Measurements from ENCODE around the gene RANBP9.

RANBP9 gene

DNA sequence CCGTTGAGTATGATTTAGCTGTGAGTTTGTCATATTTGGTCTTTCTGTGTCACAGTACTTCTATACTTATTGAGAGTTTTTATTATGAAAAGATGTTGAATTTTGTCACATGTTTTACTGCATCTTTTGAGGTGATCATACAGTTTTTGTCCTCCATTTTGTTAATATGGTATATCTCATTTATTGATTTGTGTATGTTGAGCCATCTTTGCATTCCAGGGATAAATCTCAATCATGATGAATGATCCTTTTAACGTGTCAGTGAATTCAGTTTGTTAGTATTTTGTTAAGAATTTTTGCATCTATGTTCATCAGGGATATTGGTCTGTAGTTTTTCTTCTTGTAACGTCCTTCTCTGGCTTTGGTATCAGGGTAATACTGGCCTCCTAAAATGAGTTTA lies 133.7 kb downstream of the RANBP9 start:
- no peaks in the 10 kb centered on the region for H3K36me3 ChIP-seq (ENCODE audit: control insufficient read depth, insufficient read depth, low read length)
- H3K27me3 ChIP-seq (ENCODE audit: insufficient read depth, low read length, poor library complexity), result no peaks in the 10 kb centered on the region
- no peak overlapping the region for H2BK15ac ChIP-seq (replicated peaks; ENCODE audit: low read depth)
- H3K56ac ChIP-seq (ENCODE audit: low read length), result no peak overlapping the region
- H2BK120ac ChIP-seq (ENCODE audit: low read depth, low read length), result no peak overlapping the region
- DNase-seq, result no peak
- H3K9ac ChIP-seq (ENCODE audit: low read length), result no peak overlapping the region
- no peak overlapping the region for H3K18ac ChIP-seq (ENCODE audit: low read length)
- no peak overlapping the region for H2AK5ac ChIP-seq (ENCODE audit: low read length)
- no peak overlapping the region for H3K4ac ChIP-seq (ENCODE audit: low read depth, low read length)
- H3K27ac ChIP-seq (ENCODE audit: low read depth, low read length), result no peak overlapping the region
- H4K5ac ChIP-seq (ENCODE audit: low read length), result no peak overlapping the region
- H3K79me2 ChIP-seq (ENCODE audit: control insufficient read depth, insufficient read depth, low read length), result no peaks in the 10 kb centered on the region
- WGBS (ENCODE audit: extremely low coverage, insufficient coverage, low lambda C conversion rate), result no CpG with 5 or more reads among the region's 3 CpGs
- no peak overlapping the region for H3K23ac ChIP-seq (ENCODE audit: low read length)
- H3K4me3 ChIP-seq (ENCODE audit: low read length), result no peak overlapping the region
- H3K4me1 ChIP-seq (ENCODE audit: control insufficient read depth, low read depth, low read length), result peaks cover 2% of the 10 kb centered on the region
- no peak overlapping the region for H3K4me2 ChIP-seq (ENCODE audit: low read length)
- no peak overlapping the region for H4K8ac ChIP-seq (ENCODE audit: low read depth, low read length)
- no peaks in the 10 kb centered on the region for H3K79me1 ChIP-seq (ENCODE audit: low read length)
- H2BK5ac ChIP-seq (ENCODE audit: low read length), result no peak overlapping the region

DNA sequence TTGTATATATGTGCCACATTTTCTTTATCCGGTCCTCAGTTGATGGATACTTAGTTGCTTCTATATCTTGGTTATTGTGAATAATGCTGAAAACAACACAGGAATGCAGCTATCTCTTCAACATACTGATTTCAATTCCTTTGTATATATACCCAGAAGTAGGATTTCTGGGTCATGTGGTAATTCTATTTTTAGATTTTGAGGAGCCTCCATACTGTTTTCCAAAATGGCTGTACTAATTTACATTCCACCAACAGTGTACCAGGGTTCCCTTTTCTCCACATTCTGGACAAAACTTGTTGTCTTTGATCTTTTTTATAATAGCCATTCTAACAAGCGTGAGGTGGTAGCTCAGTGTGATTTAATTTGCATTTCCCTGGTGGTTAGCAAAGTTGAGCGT lies 135.6 kb downstream of the RANBP9 start:
- WGBS (ENCODE audit: extremely low coverage, insufficient coverage, low lambda C conversion rate), result no CpG with 5 or more reads among the region's 3 CpGs
- Histone ChIP-seq H3K27me3 (ENCODE audit: insufficient read depth, low read length, poor library complexity) (no peaks in the 10 kb centered on the region), H3K9ac (ENCODE audit: low read length) (no peak overlapping the region), H3K79me1 (ENCODE audit: low read length) (no peaks in the 10 kb centered on the region), H2BK5ac (ENCODE audit: low read length) (no peak overlapping the region), H3K23ac (ENCODE audit: low read length) (no peak overlapping the region), H2AK5ac (ENCODE audit: low read length) (no peak overlapping the region), H3K79me2 (ENCODE audit: control insufficient read depth, insufficient read depth, low read length) (no peaks in the 10 kb centered on the region), H3K4ac (ENCODE audit: low read depth, low read length) (no peak overlapping the region), H3K56ac (ENCODE audit: low read length) (no peak overlapping the region), H4K8ac (ENCODE audit: low read depth, low read length) (no peak overlapping the region), H3K4me3 (ENCODE audit: low read length) (no peak overlapping the region), H3K4me1 (ENCODE audit: control insufficient read depth, low read depth, low read length) (peaks cover 2% of the 10 kb centered on the region), H3K4me2 (ENCODE audit: low read length) (no peak overlapping the region), H3K27ac (ENCODE audit: low read depth, low read length) (no peak overlapping the region), H2BK15ac (replicated peaks; ENCODE audit: low read depth) (no peak overlapping the region), H3K18ac (ENCODE audit: low read length) (no peak overlapping the region), H3K36me3 (ENCODE audit: control insufficient read depth, insufficient read depth, low read length) (no peaks in the 10 kb centered on the region), H4K5ac (ENCODE audit: low read length) (no peak overlapping the region), H2BK120ac (ENCODE audit: low read depth, low read length) (no peak overlapping the region)
- DNase-seq, result no peak

DNA sequence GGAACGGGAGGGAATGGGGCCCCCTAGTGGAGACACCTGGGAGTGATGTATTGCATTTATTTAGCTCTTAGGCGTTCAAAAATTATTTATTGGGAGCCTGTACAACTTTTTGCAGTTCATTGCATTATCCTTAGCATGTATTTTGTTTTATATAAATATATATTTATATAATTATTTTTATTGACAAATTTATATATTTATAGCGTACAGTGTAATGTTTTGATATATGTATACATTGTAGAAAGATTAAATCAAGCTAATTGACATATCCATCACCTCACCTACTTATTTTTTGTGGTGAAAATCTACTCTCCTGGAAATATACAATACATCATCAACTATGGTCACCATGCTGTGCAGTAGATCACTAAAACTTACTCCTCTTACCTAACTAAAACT lies 136.3 kb downstream of the RANBP9 start:
- no peak overlapping the region for H2BK5ac ChIP-seq (ENCODE audit: low read length)
- H3K18ac ChIP-seq (ENCODE audit: low read length), result no peak overlapping the region
- no peak overlapping the region for H2AK5ac ChIP-seq (ENCODE audit: low read length)
- H4K8ac ChIP-seq (ENCODE audit: low read depth, low read length), result no peak overlapping the region
- H3K4me3 ChIP-seq (ENCODE audit: low read length), result no peak overlapping the region
- peak overlapping the region; percentile 93 for H3K4me2 ChIP-seq (ENCODE audit: low read length)
- H4K5ac ChIP-seq (ENCODE audit: low read length), result no peak overlapping the region
- H3K9ac ChIP-seq (ENCODE audit: low read length), result no peak overlapping the region
- no peaks in the 10 kb centered on the region for H3K27me3 ChIP-seq (ENCODE audit: insufficient read depth, low read length, poor library complexity)
- DNase-seq, result no peak
- H3K4me1 ChIP-seq (ENCODE audit: control insufficient read depth, low read depth, low read length), result peaks cover 2% of the 10 kb centered on the region
- H3K79me2 ChIP-seq (ENCODE audit: control insufficient read depth, insufficient read depth, low read length), result no peaks in the 10 kb centered on the region
- H3K36me3 ChIP-seq (ENCODE audit: control insufficient read depth, insufficient read depth, low read length), result no peaks in the 10 kb centered on the region
- no peak overlapping the region for H2BK120ac ChIP-seq (ENCODE audit: low read depth, low read length)
- no peak overlapping the region for H3K56ac ChIP-seq (ENCODE audit: low read length)
- H3K23ac ChIP-seq (ENCODE audit: low read length), result no peak overlapping the region
- no peak overlapping the region for H3K27ac ChIP-seq (ENCODE audit: low read depth, low read length)
- WGBS (ENCODE audit: extremely low coverage, insufficient coverage, low lambda C conversion rate), result no CpG with 5 or more reads among the region's 3 CpGs
- no peak overlapping the region for H3K4ac ChIP-seq (ENCODE audit: low read depth, low read length)
- no peak overlapping the region for H2BK15ac ChIP-seq (replicated peaks; ENCODE audit: low read depth)
- no peaks in the 10 kb centered on the region for H3K79me1 ChIP-seq (ENCODE audit: low read length)

- H3K79me2 ChIP-seq (ENCODE audit: control insufficient read depth, insufficient read depth, low read length), result no peaks in the 10 kb centered on the region
- H3K36me3 ChIP-seq (ENCODE audit: control insufficient read depth, insufficient read depth, low read length), result no peaks in the 10 kb centered on the region
- no peak within 1 kb of the TSS for H3K23ac ChIP-seq (ENCODE audit: low read length)
- no peaks in the 10 kb centered on the region for H3K79me1 ChIP-seq (ENCODE audit: low read length)
- H2BK5ac ChIP-seq (ENCODE audit: low read length), result peak within 1 kb of the TSS; percentile 88
- H3K56ac ChIP-seq (ENCODE audit: low read length), result peak within 1 kb of the TSS; percentile 98
- no peaks in the 10 kb centered on the region for H3K27me3 ChIP-seq (ENCODE audit: insufficient read depth, low read length, poor library complexity)
- H3K18ac ChIP-seq (ENCODE audit: low read length), result peak within 1 kb of the TSS; percentile 93
- H3K4me2 ChIP-seq (ENCODE audit: low read length), result peak within 1 kb of the TSS; percentile 93
- peak within 1 kb of the TSS; percentile 56 for H2BK120ac ChIP-seq (ENCODE audit: low read depth, low read length)
- H2AK5ac ChIP-seq (ENCODE audit: low read length), result no peak within 1 kb of the TSS
- H3K9ac ChIP-seq (ENCODE audit: low read length), result peak within 1 kb of the TSS; percentile 94
- H4K5ac ChIP-seq (ENCODE audit: low read length), result no peak within 1 kb of the TSS
- H3K4ac ChIP-seq (ENCODE audit: low read depth, low read length), result peak within 1 kb of the TSS; percentile 90
- peak within 1 kb of the TSS; percentile 96 for H3K27ac ChIP-seq (ENCODE audit: low read depth, low read length)
- H3K4me1 ChIP-seq (ENCODE audit: control insufficient read depth, low read depth, low read length), result peaks cover 2% of the 10 kb centered on the region
- DNase-seq, result peak; percentile 97
- no peak within 1 kb of the TSS for H2BK15ac ChIP-seq (replicated peaks; ENCODE audit: low read depth)
- peak within 1 kb of the TSS; percentile 76 for H3K4me3 ChIP-seq (ENCODE audit: low read length)
- peak within 1 kb of the TSS; percentile 88 for H4K8ac ChIP-seq (ENCODE audit: low read depth, low read length)
- no CpG with 5 or more reads among the region's 52 CpGs for WGBS (ENCODE audit: extremely low coverage, insufficient coverage, low lambda C conversion rate)
Measured at GRCh38 chr6:13574571-13575376, 136.9 kb downstream of the RANBP9 start, which contains the start of gene SIRT5. SIRT5 (plus strand) TSS chr6:13574601; CDS start chr6:13584111, 9,510 bp downstream.

GRCh38 chr6:13574149-13574570 lies 137.5 kb downstream of the RANBP9 start:
- H3K4me3 ChIP-seq (ENCODE audit: low read length), result no peak overlapping the region
- no peak overlapping the region for H4K8ac ChIP-seq (ENCODE audit: low read depth, low read length)
- WGBS (ENCODE audit: extremely low coverage, insufficient coverage, low lambda C conversion rate), result no CpG with 5 or more reads among the region's 46 CpGs

More at GRCh38 chr6:13574149-13574570, 137.5 kb downstream of the RANBP9 start:
- H3K18ac ChIP-seq (ENCODE audit: low read length), result peak overlapping the region; percentile 93
- peak overlapping the region; percentile 90 for H3K4ac ChIP-seq (ENCODE audit: low read depth, low read length)
- H3K79me2 ChIP-seq (ENCODE audit: control insufficient read depth, insufficient read depth, low read length), result no peaks in the 10 kb centered on the region
- no peaks in the 10 kb centered on the region for H3K79me1 ChIP-seq (ENCODE audit: low read length)
- H3K4me1 ChIP-seq (ENCODE audit: control insufficient read depth, low read depth, low read length), result peaks cover 2% of the 10 kb centered on the region
- peak overlapping the region; percentile 98 for H3K56ac ChIP-seq (ENCODE audit: low read length)
- DNase-seq, result peak; percentile 98
- no peak overlapping the region for H3K23ac ChIP-seq (ENCODE audit: low read length)
- peak overlapping the region; percentile 96 for H3K27ac ChIP-seq (ENCODE audit: low read depth, low read length)
- no peak overlapping the region for H3K4me2 ChIP-seq (ENCODE audit: low read length)
- no peak overlapping the region for H4K5ac ChIP-seq (ENCODE audit: low read length)
- no peak overlapping the region for H2BK5ac ChIP-seq (ENCODE audit: low read length)
- no peak overlapping the region for H2BK120ac ChIP-seq (ENCODE audit: low read depth, low read length)
- H3K9ac ChIP-seq (ENCODE audit: low read length), result peak overlapping the region; percentile 94
- no peaks in the 10 kb centered on the region for H3K36me3 ChIP-seq (ENCODE audit: control insufficient read depth, insufficient read depth, low read length)
- no peak overlapping the region for H2AK5ac ChIP-seq (ENCODE audit: low read length)
- H2BK15ac ChIP-seq (replicated peaks; ENCODE audit: low read depth), result no peak overlapping the region
- no peaks in the 10 kb centered on the region for H3K27me3 ChIP-seq (ENCODE audit: insufficient read depth, low read length, poor library complexity)

All from mesendoderm (in vitro differentiated cells).